Caki2 (cell line): Measurements from ENCODE around the gene BTBD3. TPM values are rescaled to one million over a fixed set of nuclear protein-coding genes. Genes with fewer than 3 reads are reported as not detected.

Experiments
- DNase-seq: peaks from one replicate; pipeline ENCODE4 v3.0.0-alpha.2; 2015; ENCODE audit warnings: low read depth
- in situ Hi-C: cut with HindIII; loops from 2 replicates; pipeline ENCODE4 v1.10.0; 2016; ENCODE audit warnings: low sequenced_read_pairs, low pct_unique_long_range_greater_than_20kb, mixed read lengths
- total RNA-seq: library from RNA; depleted of rRNA; stranded (reverse); fragments of >200 nt; shearing (Covaris generic); gene quantifications from 2 replicates; pipeline ENCODE4 v1.2.3, GENCODE V29; 2014; ENCODE audit warnings: low replicate concordance; rRNA removed

Gene BTBD3
- total RNA-seq: 21.7 and 44.2 TPM in 2 replicates

GRCh38 chr20:11917663-11918062 lies at the start of gene BTBD3:
Gene BTBD3, plus strand, starts transcription at chr20:11917893. Its CDS starts 383 bp downstream, at chr20:11918276.
- in situ Hi-C loops: no loop called here

GRCh38 chr20:11869641-11870040 lies 48.1 kb upstream of the BTBD3 start:
- in situ Hi-C loops: no loop called here
- no peak for DNase-seq

More at GRCh38 chr20:11917663-11918062, at the start of gene BTBD3:
- DNase-seq: no peak

GRCh38 chr20:11870411-11870810 lies 47.3 kb upstream of the BTBD3 start:
- in situ Hi-C loops: no loop called here
- DNase-seq: no peak

GRCh38 chr20:11876555-11876954 lies 41.1 kb upstream of the BTBD3 start:
- in situ Hi-C loops: no loop called here
- DNase-seq: no peak

GRCh38 chr20:11880680-11881079 lies 37.0 kb upstream of the BTBD3 start:
- DNase-seq: peak; percentile 25
- in situ Hi-C loops: no loop called here

GRCh38 chr20:11881449-11881848 lies 36.2 kb upstream of the BTBD3 start:
- in situ Hi-C loops: no loop called here
- DNase-seq: no peak

- in situ Hi-C loops: no loop called here
Measured at GRCh38 chr20:11882651-11883050, 35.0 kb upstream of the BTBD3 start.

GRCh38 chr20:11888648-11889047 lies 29.0 kb upstream of the BTBD3 start:
- DNase-seq: no peak
- in situ Hi-C loops: no loop called here

More at GRCh38 chr20:11882651-11883050, 35.0 kb upstream of the BTBD3 start:
- DNase-seq: no peak

GRCh38 chr20:11890331-11891076 lies 27.2 kb upstream of the BTBD3 start:
- DNase-seq: peak; percentile 95
- in situ Hi-C loops: no loop called here

- in situ Hi-C loops: no loop called here
- peak; percentile 58 for DNase-seq
Measured at GRCh38 chr20:11891077-11891775, 26.5 kb upstream of the BTBD3 start.

GRCh38 chr20:11891776-11892545 lies 25.7 kb upstream of the BTBD3 start:
- peak; percentile 79 for DNase-seq
- in situ Hi-C loops: no loop called here

GRCh38 chr20:11894062-11894461 lies 23.6 kb upstream of the BTBD3 start:
- in situ Hi-C loops: no loop called here
- DNase-seq: no peak

- in situ Hi-C loops: no loop called here
- DNase-seq: no peak
Measured at GRCh38 chr20:11895861-11896387, 21.8 kb upstream of the BTBD3 start.

GRCh38 chr20:11901127-11901526 lies 16.6 kb upstream of the BTBD3 start:
- in situ Hi-C loops: no loop called here
- DNase-seq: peak; percentile 34

- in situ Hi-C loops: no loop called here
- no peak for DNase-seq
Measured at GRCh38 chr20:11902285-11902697, 15.4 kb upstream of the BTBD3 start.

GRCh38 chr20:11905460-11906179 lies 12.1 kb upstream of the BTBD3 start:
- in situ Hi-C loops: no loop called here
- no peak for DNase-seq

- in situ Hi-C loops: no loop called here
- DNase-seq: no peak
Measured at GRCh38 chr20:11906626-11907480, 10.8 kb upstream of the BTBD3 start.
